ENCODE measurements around the gene PDZD2.

GRCh38 chr5:31924005-31924404 is 285.1 kb downstream of the PDZD2 start:
- TF ChIP-seq, protein P1, sequence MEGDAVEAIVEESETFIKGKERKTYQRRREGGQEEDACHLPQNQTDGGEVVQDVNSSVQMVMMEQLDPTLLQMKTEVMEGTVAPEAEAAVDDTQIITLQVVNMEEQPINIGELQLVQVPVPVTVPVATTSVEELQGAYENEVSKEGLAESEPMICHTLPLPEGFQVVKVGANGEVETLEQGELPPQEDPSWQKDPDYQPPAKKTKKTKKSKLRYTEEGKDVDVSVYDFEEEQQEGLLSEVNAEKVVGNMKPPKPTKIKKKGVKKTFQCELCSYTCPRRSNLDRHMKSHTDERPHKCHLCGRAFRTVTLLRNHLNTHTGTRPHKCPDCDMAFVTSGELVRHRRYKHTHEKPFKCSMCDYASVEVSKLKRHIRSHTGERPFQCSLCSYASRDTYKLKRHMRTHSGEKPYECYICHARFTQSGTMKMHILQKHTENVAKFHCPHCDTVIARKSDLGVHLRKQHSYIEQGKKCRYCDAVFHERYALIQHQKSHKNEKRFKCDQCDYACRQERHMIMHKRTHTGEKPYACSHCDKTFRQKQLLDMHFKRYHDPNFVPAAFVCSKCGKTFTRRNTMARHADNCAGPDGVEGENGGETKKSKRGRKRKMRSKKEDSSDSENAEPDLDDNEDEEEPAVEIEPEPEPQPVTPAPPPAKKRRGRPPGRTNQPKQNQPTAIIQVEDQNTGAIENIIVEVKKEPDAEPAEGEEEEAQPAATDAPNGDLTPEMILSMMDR (IDR thresholded peaks at IDR 0.05): no peak
- no peak for TF ChIP-seq EP300 (IDR thresholded peaks at IDR 0.05)
- no peak for TF ChIP-seq POLR2A (IDR thresholded peaks at IDR 0.05; ENCODE audit: low read depth)

Data from esophagus muscularis mucosa (tissue), 4 donors.